CD14-positive monocyte (primary cell): ENCODE data around the gene CLTCL1. TPM values are rescaled to one million over a fixed set of nuclear protein-coding genes. Genes with fewer than 3 reads are reported as not detected.

Experiments used
- DNase-seq, 3 donors: peaks; one replicate each; pipeline ENCODE4 v3.0.0-alpha.2; 2011 to 2022
- H2AFZ ChIP-seq: 2 replicates; pipeline ENCODE4 v1.6.0; 2012; ENCODE audit warnings: mild to moderate bottlenecking, low read depth, low read length, inconsistent platforms; ENCODE audit not compliant: insufficient read depth, poor library complexity, severe bottlenecking
- H3K27ac ChIP-seq, 2 donors: 1 replicate in 1 of 2; 2 replicates in 1 of 2; pipeline ENCODE4 v1.5.1; 2012 to 2013; ENCODE audit warnings: low read length in 2 of 2, control low read depth in 1 of 2, inconsistent platforms in 1 of 2, low read depth in 1 of 2, mild to moderate bottlenecking in 1 of 2
- H3K27me3 ChIP-seq, 2 donors: one replicate each; pipeline versions ENCODE4 v1.6.0 to v1.6.1; 2011 to 2013; ENCODE audit warnings: low read length in 2 of 2; ENCODE audit not compliant: control insufficient read depth in 2 of 2, insufficient read depth in 2 of 2
- H3K36me3 ChIP-seq, 2 donors: replicated peaks in 1 of 2; 1 replicate in 1 of 2; 2 replicates in 1 of 2; pipeline versions ENCODE4 v1.5.1 to v1.6.1; 2012 to 2013; ENCODE audit warnings: low read length in 2 of 2, control low read depth in 1 of 2, inconsistent platforms in 1 of 2, mild to moderate bottlenecking in 1 of 2; ENCODE audit not compliant: insufficient read depth in 2 of 2, control insufficient read depth in 1 of 2
- H3K4me1 ChIP-seq, 2 donors: 1 replicate in 1 of 2; 2 replicates in 1 of 2; pipeline versions ENCODE4 v1.5.1 to v1.6.1; 2012 to 2013; ENCODE audit warnings: low read length in 2 of 2, control low read depth in 1 of 2, inconsistent platforms in 1 of 2, mild to moderate bottlenecking in 1 of 2, moderate library complexity in 1 of 2; ENCODE audit not compliant: insufficient read depth in 2 of 2, control insufficient read depth in 1 of 2
- H3K4me2 ChIP-seq: replicated peaks from 2 replicates; pipeline ENCODE3; 2012; ENCODE audit warnings: low read length, moderate library complexity, mild to moderate bottlenecking; ENCODE audit not compliant: poor library complexity, severe bottlenecking; ENCODE audit errors: extremely low read depth
- H3K4me3 ChIP-seq, 3 experiments: fragments of 200-600 bp in 1 of 3; sonication (generic) in 1 of 3; replicated peaks in 1 of 3; 1 replicate in 2 of 3; 2 replicates in 1 of 3; pipeline ENCODE4 v1.5.1; 2011 to 2013; ENCODE audit warnings: low read length in 3 of 3, mild to moderate bottlenecking in 3 of 3, control low read depth in 2 of 3, low read depth in 2 of 3, inconsistent platforms in 1 of 3, moderate library complexity in 1 of 3
- H3K79me2 ChIP-seq: 2 replicates; pipeline ENCODE4 v1.6.0; 2012; ENCODE audit warnings: mild to moderate bottlenecking, control low read depth, inconsistent platforms, low read length, moderate library complexity; ENCODE audit not compliant: insufficient read depth
- H3K9ac ChIP-seq: 2 replicates; pipeline ENCODE4 v1.6.0; 2017; ENCODE audit warnings: low read length, mild to moderate bottlenecking; ENCODE audit not compliant: insufficient read depth, poor library complexity, severe bottlenecking
- H3K9me3 ChIP-seq, 2 donors: replicated peaks in 1 of 2; 1 replicate in 1 of 2; 2 replicates in 1 of 2; pipeline versions ENCODE4 v1.5.1 to v1.6.1; 2012 to 2013; ENCODE audit warnings: low read length in 2 of 2, control low read depth in 1 of 2; ENCODE audit not compliant: control insufficient read depth in 1 of 2, insufficient read depth in 1 of 2
- H4K20me1 ChIP-seq: 2 replicates; pipeline ENCODE4 v1.6.0; 2012; ENCODE audit warnings: mild to moderate bottlenecking, low read length, control low read depth, moderate library complexity; ENCODE audit not compliant: insufficient read depth
- H3K27ac Mint-ChIP-seq, 7 donors: one replicate each; pipeline ENCODE4 v1.8.0; 2020; ENCODE audit warnings: mild to moderate bottlenecking in 7 of 7, mixed read lengths in 7 of 7, moderate library complexity in 6 of 7, inconsistent platforms in 2 of 7
- H3K27me3 Mint-ChIP-seq, 3 donors: one replicate each; pipeline ENCODE4 v1.8.0; 2021 to 2022; ENCODE audit warnings: low read depth in 3 of 3, mild to moderate bottlenecking in 3 of 3, mixed read lengths in 3 of 3, moderate library complexity in 3 of 3, inconsistent platforms in 1 of 3
- H3K36me3 Mint-ChIP-seq, 2 donors: one replicate each; pipeline ENCODE4 v1.8.0; 2020; ENCODE audit warnings: mixed read lengths in 2 of 2, inconsistent platforms in 1 of 2, mild to moderate bottlenecking in 1 of 2
- H3K4me1 Mint-ChIP-seq: one replicate; pipeline ENCODE4 v1.8.0; 2020; ENCODE audit warnings: mild to moderate bottlenecking, mixed read lengths
- H3K4me3 Mint-ChIP-seq, 2 donors: one replicate each; pipeline ENCODE4 v1.8.0; 2020; ENCODE audit warnings: mild to moderate bottlenecking in 2 of 2, mixed read lengths in 2 of 2, moderate library complexity in 1 of 2
- H3K9me3 Mint-ChIP-seq, 7 donors: one replicate each; pipeline ENCODE4 v1.8.0; 2020 to 2022; ENCODE audit warnings: mixed read lengths in 7 of 7, mild to moderate bottlenecking in 6 of 7, moderate library complexity in 6 of 7, inconsistent platforms in 2 of 7
- CTCF ChIP-seq: fragments of 200-600 bp; IDR thresholded peaks from one replicate; pipeline ENCODE4 v1.8.0; 2022; ENCODE audit warnings: antibody characterized with exemption, mild to moderate bottlenecking
- WGBS: methylation state at CpG from one replicate; pipeline ENCODE4 v1.1.5; 2013; ENCODE audit warnings: missing lambda C conversion rate; ENCODE audit not compliant: insufficient coverage; 5-methylcytosine and 5-hydroxymethylcytosine counted together
- intact Hi-C, 2 donors: fragments of 100-400 bp; cut with micrococcal nuclease; formaldehyde crosslinking; loops; one replicate each; pipeline versions ENCODE4 v1.15.0 to v1.15.1; 2023
- polyA plus RNA-seq, 3 donors: library from polyadenylated mRNA; depleted of rRNA in 1 of 3; unstranded in 2 of 3; stranded (reverse) in 1 of 3; fragments of 300-500 nt in 2 of 3; fragments of >200 nt in 1 of 3; fragmentation: Illumina TruSeq in 2 of 3; gene quantifications; 1 replicate in 2 of 3; 2 replicates in 1 of 3; pipeline ENCODE4 v1.2.3, GENCODE V29; 2012 to 2021

The CLTCL1 gene
- polyA plus RNA-seq, 3 donors, result 5.1 to 17.0 (median 6.1) TPM

- Histone ChIP-seq H3K4me3 (no peak overlapping the region), H3K4me1 (peaks cover 29 to 38% of the 10 kb centered on the region in 2 donors), H3K36me3 (no peaks in the 10 kb centered on the region), H3K79me2 (peaks cover 21% of the 10 kb centered on the region), H3K9ac (no peak overlapping the region), H2AFZ (no peak overlapping the region), H3K9me3 (peaks cover 0 to 12% of the 10 kb centered on the region in 2 donors), H3K27me3 (peaks cover 21 to 48% of the 10 kb centered on the region in 2 donors), H4K20me1 (no peaks in the 10 kb centered on the region), H3K4me2 (no peak overlapping the region), H3K27ac (no peak overlapping the region)
- Mint-ChIP-seq H3K9me3 (peaks cover 0 to 21% (median 9%) of the 10 kb centered on the region in 7 donors), H3K36me3 (peaks cover 0 to 4% of the 10 kb centered on the region in 2 donors), H3K4me1 (peaks cover 30% of the 10 kb centered on the region), H3K27me3 (peaks cover 47 to 66% (median 54%) of the 10 kb centered on the region in 3 donors), H3K4me3 (peak overlapping the region in 1 of 2 donors; percentile 69), H3K27ac (peak overlapping the region in 2 of 7 donors; percentile 63 to 64)
- WGBS, result 82% methylated on average over 16 of the region's 17 CpGs
- intact Hi-C loops, result no loop called here
- no peak for TF ChIP-seq CTCF
- DNase-seq, result no peak
Observed at GRCh38 chr22:19168088-19168890, 123.2 kb downstream of the CLTCL1 start.

DNA sequence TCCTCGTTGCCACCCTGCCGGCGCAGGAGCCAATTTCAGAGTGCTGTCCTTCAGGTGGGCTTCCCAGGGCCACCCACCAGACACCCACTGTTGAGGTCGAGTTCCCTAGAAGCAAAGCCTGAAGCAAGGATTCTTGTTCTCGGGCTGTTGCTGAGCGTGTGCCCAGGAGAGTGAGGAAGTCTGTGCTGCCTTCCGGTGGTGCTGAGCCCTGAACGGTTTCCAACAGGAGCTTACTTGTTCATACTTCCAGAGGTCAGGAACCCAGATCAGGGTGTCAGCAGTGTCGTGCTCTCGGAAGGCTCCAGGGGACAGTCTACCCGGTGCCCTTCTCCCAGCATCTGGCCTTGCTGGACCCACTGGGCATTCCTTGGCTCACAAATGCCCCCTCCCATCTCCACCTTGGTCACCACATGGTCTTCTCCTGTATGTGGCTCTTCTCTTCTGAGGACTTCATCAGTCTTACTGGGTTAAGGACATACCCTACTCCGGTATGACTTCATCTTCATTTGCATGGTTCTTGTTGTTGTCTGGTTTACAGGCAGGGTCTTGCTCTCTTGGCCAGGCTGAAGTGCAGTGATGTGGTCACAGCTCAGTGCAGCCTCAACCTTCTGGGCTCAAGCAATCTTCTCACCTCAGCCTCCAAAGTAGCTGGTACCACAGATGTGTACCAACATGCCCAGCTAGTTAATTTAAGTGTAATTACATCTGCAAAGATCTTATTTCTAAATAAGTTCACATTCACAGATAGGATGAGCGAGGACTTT is 124.2 kb downstream of the CLTCL1 start:
- Histone ChIP-seq H3K9me3 (peaks cover 0 to 12% of the 10 kb centered on the region in 2 donors), H3K4me1 (peaks cover 19 to 28% of the 10 kb centered on the region in 2 donors), H3K27me3 (peaks cover 21 to 48% of the 10 kb centered on the region in 2 donors), H3K36me3 (no peaks in the 10 kb centered on the region), H3K4me3 (no peak overlapping the region), H4K20me1 (no peaks in the 10 kb centered on the region), H3K27ac (no peak overlapping the region), H3K9ac (no peak overlapping the region), H2AFZ (no peak overlapping the region), H3K79me2 (peaks cover 11% of the 10 kb centered on the region), H3K4me2 (no peak overlapping the region)
- H3K27ac Mint-ChIP-seq, result no peak overlapping the region
- WGBS, result 85% methylated on average over 12 of the region's 13 CpGs
- intact Hi-C loops, result no loop called here
- no peak for DNase-seq
- peaks cover 20% of the 10 kb centered on the region for H3K4me1 Mint-ChIP-seq
- H3K9me3 Mint-ChIP-seq, result peaks cover 0 to 21% (median 9%) of the 10 kb centered on the region in 7 donors
- TF ChIP-seq CTCF, result no peak
- H3K27me3 Mint-ChIP-seq, result peaks cover 47 to 66% (median 56%) of the 10 kb centered on the region in 3 donors
- peak overlapping the region in 1 of 2 donors; percentile 11 for H3K4me3 Mint-ChIP-seq
- H3K36me3 Mint-ChIP-seq, result peaks cover 0 to 4% of the 10 kb centered on the region in 2 donors
